Ramos (cell line): ENCODE results near the gene GLI3.

ENCODE experiments used
- in situ Hi-C: fragments of 300-500 bp; cut with MboI; formaldehyde crosslinking; loops from one replicate; pipeline ENCODE4 v1.14.3; 2022; ENCODE audit warnings: low sequenced_read_pairs; ENCODE audit not compliant: unreplicated experiment

Gene GLI3

GRCh38 chr7:42154173-42154572 is 82.8 kb downstream of the GLI3 start:
- in situ Hi-C loops, result no loop called here

- in situ Hi-C loops, result no loop called here
Observed at GRCh38 chr7:42152329-42153205, 84.4 kb downstream of the GLI3 start.

GRCh38 chr7:42151309-42151708 is 85.7 kb downstream of the GLI3 start:
- in situ Hi-C loops, result no loop called here

GRCh38 chr7:42145539-42145938 is 91.5 kb downstream of the GLI3 start:
- in situ Hi-C loops, result no loop called here

GRCh38 chr7:42144604-42145003 is 92.4 kb downstream of the GLI3 start:
- in situ Hi-C loops, result no loop called here

GRCh38 chr7:42143711-42144600 is 93.1 kb downstream of the GLI3 start:
- in situ Hi-C loops, result no loop called here

GRCh38 chr7:42142089-42142488 is 94.9 kb downstream of the GLI3 start:
- in situ Hi-C loops, result no loop called here

GRCh38 chr7:42139751-42140150 is 97.3 kb downstream of the GLI3 start:
- in situ Hi-C loops, result no loop called here

- in situ Hi-C loops, result no loop called here
Observed at GRCh38 chr7:42138691-42139090, 98.3 kb downstream of the GLI3 start.

- in situ Hi-C loops, result no loop called here
Observed at GRCh38 chr7:42137941-42138340, 99.1 kb downstream of the GLI3 start.

- in situ Hi-C loops, result no loop called here
Observed at GRCh38 chr7:42137431-42137830, 99.6 kb downstream of the GLI3 start.

- in situ Hi-C loops, result no loop called here
Observed at GRCh38 chr7:42135728-42136127, 101.3 kb downstream of the GLI3 start.

- in situ Hi-C loops, result no loop called here
Observed at GRCh38 chr7:42134276-42134876, 102.6 kb downstream of the GLI3 start.

GRCh38 chr7:42133321-42133720 is 103.7 kb downstream of the GLI3 start:
- in situ Hi-C loops, result no loop called here

GRCh38 chr7:42128703-42129102 is 108.3 kb downstream of the GLI3 start:
- in situ Hi-C loops, result no loop called here

- in situ Hi-C loops, result no loop called here
Observed at GRCh38 chr7:42127232-42127622, 109.8 kb downstream of the GLI3 start.

- in situ Hi-C loops, result no loop called here
Observed at GRCh38 chr7:42126475-42127231, 110.4 kb downstream of the GLI3 start.

GRCh38 chr7:42125321-42125720 is 111.7 kb downstream of the GLI3 start:
- in situ Hi-C loops, result no loop called here

- in situ Hi-C loops, result no loop called here
Observed at GRCh38 chr7:42123716-42124115, 113.3 kb downstream of the GLI3 start.

GRCh38 chr7:42120191-42120590 is 116.8 kb downstream of the GLI3 start:
- in situ Hi-C loops, result no loop called here
